ENCODE measurements around the gene SLC22A15.
"Not testable (repeated sequence)": the region's sequence is repeated elsewhere in the genome, so short reads cannot be mapped to it uniquely, and the experiment has no call there.

SLC22A15 gene

DNA sequence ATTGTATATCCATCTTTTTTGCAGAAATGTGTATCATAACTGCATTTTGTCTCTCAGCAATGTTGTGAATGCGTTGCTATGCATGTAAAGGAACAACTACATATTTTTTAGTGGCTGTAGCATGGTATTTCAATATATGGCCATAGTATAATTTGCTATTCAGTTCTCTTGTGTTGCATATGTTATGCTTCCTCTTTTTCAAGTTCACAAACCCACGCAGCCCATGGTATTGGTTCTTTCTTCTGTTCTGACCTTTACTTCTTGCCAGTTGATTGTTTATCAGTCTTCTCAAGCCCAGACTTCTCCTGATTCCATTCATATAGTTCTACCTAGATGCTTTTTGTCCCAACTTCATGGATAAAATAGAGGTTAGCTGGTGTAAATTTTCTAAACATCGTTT lies 6.1 kb downstream of the SLC22A15 start:
- no peak for DNase-seq

DNA sequence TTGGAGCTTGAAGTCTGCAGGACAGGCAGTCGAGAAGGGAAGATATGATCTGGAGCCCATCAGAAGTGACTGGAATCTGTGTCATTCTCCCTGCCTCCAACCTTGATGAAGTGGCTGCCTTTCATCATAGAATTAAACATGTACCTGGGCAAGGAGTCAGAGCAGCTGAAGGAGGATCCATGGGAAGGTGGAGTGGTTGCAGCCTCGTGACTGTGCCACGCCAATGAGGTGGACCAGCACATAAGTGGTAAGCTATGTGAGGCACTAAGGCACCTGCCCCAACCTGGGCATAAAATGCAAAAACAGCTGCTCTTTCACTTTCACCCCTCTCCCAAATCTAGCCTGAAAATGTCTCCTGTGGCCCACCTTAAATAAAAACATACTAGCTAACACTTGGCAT lies 7.3 kb downstream of the SLC22A15 start:
- DNase-seq = no peak

DNA sequence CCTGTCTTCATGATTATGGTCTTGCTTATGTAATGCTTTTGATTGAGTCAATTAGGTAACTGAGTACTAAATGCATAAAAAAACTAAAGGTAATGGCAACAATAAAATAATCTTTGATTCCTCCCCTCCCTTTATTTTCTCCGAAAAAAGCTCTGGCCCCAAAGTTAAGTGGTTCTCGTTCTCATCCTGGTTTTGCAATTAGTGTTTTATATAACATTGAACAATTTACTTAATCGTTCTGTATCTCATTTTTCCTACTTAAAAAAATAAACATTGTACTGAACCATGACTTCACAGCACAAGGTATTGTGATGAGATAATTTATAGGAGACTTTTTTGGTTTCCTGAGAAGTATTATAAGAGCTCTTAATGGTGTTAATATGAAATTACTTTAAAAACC lies 11.3 kb downstream of the SLC22A15 start:
- DNase-seq = no peak

DNA sequence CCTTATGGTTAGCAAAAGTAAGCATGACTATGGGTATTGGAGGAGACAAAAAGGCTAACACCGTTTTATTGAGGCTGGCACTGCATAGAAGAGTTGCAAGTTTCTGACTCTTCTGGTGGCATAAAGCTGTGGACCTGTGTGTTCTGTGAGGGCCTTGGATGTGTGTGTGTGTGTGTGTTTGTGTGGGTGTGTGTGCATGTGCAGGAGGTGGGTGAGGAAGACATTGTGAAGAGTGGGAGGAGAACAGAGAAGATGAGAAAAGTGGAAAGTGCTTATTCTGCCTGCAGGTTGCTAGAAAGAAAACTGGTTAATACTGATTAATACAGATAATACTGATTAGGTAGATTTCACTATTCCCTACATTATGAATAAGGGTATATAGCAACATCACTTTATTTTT lies 12.6 kb downstream of the SLC22A15 start:
- no peak for DNase-seq

DNA sequence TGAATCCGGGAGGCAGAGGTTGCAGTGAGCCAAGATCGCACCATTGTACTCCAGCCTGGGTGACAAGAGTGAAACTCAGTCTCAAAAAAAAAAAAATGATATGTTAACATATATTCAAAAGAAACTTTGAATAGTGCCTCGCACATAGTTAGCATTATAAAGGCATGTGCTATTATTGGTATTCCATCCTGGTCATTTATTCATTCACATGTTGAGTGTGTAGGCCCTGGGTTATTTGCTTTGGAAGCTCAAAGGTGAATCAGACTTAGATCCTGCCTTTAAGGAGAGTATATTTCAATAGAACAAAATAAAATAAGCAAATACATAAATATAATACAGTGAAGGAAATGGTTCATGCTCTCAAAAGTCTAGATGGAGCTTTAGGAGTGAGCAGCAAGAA lies 13.4 kb downstream of the SLC22A15 start:
- DNase-seq = no peak

DNA sequence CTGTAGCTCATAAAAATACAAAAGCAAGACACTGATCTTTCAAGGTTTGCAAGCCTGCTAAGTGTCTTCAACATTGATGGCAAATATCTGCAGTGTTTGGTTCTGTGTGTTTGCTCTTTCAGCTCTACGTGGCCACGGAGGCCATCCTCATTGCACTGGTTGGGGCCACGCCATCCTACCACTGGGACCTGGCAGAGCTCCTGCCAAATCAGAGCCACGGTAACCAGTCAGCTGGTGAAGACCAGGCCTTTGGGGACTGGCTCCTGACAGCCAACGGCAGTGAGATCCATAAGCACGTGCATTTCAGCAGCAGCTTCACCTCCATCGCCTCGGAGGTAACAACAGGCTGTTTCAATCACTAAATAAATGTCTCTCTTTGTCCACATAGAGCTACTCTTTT lies 15.6 kb downstream of the SLC22A15 start:
- no peak for DNase-seq

DNA sequence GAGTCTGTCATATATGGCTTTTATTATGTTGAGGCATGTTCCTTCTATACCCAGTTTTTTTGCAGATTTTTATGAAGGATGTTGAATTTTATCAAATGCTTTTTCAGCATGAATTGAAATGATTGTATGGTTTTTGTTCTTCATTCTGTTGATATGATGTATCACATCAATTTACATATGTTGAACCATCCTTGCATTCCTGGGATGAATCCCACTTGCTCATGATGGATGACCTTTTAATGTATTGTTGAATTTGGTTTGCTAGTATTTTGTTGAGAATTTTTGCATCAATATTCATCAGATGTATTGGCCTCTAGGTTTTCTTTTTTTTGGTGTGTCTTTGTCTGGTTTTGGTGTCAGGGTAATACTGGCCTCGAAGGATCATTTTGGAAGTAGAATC lies 21.6 kb downstream of the SLC22A15 start:
- DNase-seq = not testable (repeated sequence)

DNA sequence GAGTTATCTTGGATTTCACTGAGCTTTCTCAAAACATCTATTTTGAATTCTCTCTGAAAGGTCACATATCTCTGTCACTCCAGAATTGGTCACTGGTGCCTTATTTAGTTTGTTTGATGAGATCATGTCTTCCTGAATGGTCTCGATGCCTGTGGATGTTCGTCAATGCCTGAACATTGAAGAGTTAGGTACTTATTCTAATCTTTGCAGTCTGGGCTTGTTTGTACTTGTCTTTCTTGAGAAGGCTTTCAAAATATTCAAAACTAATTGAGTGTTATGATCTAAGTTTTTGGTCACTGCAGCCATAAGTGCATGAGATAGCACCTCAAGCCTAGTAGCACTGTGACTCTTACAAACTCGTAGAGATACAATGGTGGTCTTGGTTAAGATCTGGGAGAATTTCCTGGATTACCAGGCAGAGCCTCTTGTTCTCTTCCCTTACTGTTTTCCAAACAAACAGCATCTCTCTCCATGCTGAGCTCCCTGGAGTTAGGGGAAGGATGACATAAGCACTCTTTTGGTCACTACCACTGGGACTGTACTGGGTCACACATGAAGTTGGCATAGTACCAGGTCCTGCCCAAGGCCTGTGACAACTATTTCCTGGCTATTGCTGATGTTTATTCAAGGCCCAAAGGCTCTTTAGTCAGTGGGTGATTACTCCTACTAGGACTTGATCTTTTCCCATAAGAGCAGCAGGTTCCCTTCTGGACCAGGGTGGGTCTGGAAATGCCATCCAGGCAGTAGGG lies 25.6 kb downstream of the SLC22A15 start:
- no peak for DNase-seq

DNA sequence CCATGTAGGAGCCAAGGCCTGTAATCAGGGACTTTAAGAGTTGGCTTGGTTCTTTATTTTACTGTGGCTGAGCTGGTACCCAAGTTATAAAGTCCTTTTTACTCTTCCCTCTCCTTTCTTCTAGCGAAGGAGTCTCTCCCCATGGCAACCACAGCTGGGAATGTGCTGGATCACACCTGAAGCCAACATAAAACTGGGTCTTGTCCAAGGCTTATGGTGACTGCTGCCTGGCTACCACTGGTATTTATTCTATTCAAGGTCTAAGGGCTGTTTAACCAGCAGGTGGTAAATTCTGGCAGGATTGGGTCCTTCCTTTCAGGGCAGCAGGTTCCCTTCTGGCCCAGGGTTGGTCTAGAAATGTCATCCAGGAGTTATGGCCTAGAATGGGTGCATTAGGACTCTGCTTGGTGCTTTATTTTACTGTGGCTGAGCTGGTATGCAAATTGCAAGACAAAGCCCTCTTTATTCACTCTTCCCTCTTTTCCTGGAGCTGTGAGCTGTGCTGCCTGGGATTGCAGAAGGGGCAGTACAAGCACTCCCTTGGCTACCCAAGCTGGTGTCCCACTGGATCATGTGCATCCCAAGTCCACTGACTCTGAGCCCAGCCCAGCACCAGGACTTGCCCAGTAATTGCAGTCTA lies 26.6 kb downstream of the SLC22A15 start:
- no peak for DNase-seq

DNA sequence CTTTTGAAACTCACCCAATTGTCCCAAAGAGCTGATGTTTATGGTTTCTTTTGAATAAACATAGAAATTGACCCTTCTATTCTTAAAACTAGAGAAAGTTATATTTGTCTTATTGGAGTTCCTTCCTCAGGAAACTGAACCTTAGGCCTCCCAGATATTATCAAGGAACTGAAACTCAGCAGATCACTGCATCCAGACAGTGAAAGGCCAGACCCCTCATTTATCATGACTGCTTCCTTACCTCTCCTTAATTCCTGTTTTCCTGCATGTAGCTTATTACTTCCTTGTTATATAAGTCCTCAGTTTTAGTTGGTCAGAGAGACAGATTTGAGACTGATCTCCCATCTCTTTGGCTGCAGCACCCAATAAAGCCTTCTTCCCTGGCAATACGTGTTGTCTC lies 27.5 kb downstream of the SLC22A15 start:
- DNase-seq = no peak

DNA sequence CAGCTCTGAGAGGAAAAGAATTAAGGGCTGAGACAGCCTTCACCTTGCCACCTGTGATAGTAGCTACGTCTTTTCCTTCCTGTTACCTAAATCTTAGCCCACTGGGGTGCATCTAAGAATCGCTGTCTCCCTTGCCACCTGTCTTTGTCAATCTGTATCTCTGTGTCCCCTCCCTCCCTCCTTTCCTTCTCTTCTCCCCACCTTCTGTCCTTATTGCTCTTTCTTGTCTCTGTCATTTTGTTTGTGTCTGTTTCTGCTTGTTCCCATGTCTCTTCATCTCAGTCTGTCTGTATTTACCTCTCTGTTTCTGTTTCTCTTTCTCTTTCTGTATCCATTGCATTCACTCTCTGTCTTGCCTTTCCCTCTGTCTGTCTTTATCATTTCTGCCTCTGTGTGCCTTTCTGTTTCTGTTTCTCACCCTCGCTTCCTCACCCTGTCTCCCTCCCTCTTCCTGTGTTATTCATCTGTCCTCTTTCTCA lies 30.2 kb downstream of the SLC22A15 start:
- no peak for DNase-seq

DNA sequence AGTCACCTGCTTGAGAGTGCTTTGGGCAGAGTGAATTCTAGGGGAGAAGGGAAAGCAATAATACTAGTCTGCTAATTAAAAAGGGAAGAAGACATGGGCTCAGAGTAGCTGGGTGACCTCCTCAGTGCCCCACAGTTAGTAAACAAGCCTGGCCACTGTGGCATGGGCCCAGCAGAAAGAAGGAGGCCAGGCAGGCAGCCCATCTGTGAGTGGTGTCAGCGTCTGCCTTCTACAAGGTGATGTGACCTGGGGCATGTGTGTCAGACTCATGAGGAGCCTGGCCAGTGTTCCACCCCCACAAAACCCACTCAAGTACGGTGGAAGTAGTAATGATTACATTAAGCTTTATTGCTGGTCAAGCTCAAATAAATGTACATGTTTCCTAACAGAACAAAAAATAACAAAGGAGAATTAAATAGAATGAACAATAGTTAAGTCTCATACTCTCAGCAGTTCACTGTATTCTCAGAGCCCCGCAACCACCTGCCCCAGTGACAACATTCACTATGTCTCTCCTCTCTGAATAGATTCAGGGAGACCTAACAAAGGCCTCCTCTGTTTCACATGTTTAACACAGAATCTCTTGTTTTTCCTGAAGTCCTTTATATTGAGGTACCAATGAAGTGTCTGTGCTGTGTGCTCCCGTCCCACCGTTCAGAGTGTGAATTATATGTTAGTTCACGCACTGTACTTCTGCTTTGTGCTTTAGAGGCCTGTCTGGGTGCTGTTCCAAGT lies 32.5 kb downstream of the SLC22A15 start:
- no peak for DNase-seq

DNA sequence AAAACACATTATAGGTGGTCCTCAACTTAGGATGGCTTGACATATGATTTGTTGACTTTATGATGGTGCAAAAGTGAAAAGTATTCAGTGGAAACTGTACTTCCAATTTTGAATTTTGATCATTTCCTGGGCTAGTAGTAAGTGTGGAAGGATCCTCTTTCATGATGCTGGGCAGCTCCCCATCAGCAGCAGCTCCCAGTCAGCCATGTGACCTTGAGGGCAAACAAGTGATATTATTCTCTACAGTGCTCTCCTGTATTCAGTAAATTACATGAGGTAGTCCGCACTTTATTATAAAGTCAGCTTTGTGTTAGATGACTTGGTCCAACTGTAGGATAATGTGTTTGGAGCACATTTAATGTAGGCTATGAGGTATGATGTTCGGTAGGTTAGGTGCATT lies 36.4 kb downstream of the SLC22A15 start:
- DNase-seq = no peak

DNA sequence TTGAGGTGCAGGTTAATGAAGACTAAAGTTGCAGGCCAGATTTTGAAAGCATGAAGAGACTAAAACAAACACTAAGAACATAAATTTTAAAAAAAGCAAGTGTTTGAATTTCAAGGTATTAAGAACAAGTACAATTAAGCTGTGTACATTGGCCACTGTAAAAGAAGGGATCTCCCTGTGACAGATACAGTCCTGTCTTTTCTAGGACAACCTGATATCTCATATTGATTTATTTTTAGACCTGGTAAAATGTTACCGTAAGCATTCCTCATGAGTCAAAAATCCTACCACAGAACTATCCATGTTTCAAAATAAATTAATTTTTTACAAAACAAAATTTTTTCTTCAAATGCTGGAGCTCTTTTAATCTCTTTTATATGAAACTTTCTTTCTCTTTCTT lies 39.4 kb downstream of the SLC22A15 start:
- no peak for DNase-seq

DNA sequence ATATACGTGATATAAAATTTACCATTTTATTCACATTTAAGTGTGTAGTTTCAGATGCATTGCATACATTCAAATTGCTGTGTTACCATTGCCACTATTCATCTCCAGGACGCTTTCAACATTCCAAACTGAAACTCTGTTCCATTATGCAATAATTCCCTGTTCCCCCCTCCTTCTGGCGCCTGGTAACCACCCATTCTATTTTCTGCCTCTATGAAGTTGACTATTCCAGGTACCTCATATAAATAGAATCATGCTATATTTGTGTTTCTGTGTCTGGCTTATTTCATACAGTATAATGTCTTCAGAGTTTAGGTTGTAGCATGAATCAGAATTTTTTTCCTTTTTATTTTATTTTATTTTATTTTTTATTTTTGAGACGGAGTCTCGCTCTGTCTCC lies 41.7 kb downstream of the SLC22A15 start:
- no peak for DNase-seq

DNA sequence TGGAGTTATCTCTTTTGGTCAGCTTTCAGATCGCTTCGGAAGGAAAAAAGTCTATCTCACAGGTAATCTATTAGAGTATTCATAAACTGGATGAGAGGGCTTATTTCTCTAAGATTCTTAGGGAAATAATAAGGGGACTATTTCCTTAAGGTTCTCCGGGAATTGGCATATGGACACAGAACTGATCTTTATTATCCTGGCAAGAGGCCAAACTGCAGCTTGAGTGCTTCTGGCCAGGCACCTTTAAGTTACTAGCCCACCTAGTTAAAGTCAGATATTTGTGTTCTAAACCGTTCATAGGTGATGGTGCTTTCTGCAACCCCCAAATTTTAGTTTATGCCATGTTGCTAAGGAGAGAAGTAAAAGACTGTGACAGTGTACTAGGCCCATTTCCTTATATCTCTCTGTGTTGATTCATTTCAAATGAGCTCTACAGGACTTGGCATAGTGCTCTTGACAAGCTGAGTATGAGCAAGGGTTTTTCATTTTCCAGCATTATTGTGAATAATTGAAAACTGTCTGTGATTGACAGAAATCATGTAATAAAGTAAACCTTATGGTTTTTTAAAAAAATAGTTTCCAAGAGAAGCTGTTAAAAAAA lies 43.4 kb downstream of the SLC22A15 start:
- DNase-seq = no peak

DNA sequence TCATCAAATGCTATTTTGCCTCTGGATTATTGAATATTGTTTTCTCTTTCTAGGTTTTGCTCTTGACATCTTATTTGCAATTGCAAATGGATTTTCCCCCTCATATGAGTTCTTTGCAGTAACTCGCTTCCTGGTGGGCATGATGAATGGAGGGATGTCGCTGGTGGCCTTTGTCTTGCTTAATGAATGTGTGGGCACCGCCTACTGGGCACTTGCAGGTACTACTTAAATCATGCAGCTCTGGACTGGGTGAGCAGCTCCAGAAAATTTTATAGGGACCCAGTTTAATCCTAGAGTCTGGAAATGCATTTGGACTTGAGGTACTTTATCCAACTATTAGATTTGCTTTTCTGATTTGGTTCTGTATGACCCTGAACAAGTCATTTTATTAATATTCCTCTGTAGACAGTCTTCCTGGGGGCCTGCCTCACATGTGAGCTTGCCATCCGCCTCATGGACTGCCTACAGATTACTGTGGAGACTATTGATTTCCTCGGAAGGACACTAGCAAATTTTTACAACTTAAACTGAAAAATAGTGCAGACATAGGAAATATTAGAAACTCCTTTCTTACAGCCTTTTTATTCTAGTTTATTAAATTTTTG lies 44.5 kb downstream of the SLC22A15 start:
- no peak for DNase-seq

DNA sequence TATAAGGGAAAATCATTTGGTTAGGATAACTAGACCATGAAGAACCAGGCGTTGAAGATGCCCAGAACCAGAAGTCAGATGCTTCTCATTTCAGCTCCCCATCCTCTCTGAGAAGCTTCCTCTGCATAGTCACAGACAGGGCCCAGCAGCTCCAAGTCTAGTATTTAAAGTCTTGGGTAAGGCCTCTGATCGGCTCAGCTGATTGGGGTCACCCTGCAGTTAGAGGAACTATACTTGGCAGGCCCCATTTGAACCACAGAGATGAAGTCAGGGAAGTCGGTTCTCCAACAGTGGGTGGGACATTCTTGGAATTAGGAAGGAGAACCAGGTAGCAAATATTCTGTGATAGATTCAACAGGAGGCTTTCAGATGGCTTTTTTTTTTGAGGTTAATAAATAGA lies 48.3 kb downstream of the SLC22A15 start:
- no peak for DNase-seq

DNA sequence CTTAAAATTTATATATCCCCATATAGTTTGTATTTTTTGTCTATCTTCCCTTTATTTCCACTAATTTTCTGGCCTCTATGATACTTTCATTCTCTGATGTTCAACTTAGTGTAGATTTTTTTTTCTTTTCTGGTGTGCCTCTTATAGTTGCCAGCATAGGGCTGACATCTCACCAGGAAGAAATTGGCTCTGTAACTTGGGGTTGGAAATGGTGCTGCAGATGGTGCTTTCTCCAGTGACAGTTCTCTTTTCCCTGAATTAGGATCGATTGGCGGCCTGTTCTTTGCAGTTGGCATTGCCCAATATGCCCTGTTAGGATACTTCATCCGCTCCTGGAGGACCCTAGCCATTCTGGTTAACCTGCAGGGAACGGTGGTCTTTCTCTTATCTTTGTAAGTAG lies 50.3 kb downstream of the SLC22A15 start:
- DNase-seq = no peak

DNA sequence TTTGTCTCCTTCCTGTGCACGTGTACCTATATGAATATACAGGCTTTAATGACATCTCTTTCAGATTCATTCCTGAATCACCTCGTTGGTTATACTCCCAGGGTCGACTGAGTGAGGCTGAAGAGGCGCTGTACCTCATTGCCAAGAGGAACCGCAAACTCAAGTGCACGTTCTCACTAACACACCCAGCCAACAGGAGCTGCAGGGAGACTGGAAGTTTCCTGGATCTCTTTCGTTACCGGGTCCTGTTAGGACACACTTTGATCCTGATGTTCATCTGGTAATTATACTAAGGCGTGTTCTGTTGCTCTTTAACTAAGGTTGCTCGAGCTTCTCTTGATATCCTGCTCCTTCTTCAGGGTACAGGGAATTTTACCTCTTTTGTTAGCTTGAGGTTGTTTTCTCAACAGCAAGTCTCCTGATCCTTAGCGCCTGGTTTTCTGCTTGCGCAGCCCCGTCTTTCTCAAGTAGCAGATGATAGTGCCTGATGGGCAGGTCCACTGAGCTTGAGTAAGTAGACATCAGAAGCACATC lies 55.1 kb downstream of the SLC22A15 start:
- no peak for DNase-seq

DNA sequence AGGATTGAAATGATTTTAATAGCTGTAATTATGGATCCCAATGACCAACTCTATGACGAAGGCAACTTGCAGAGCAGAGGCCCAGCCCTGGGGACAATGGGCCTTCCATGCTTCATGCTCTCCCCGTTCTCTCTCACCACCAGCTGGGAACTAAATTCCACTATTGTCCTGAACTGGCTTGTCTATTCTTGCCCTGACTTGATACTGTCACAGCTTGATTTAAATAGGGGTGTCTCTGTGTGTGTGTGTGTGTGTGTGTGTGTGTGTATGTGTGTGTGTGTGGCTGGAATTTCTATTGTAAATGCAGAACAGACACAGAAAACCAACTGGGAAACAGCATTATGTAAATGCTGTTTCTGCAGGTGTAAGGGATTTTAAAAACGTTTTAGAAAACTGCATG lies 57.0 kb downstream of the SLC22A15 start:
- DNase-seq = no peak

DNA sequence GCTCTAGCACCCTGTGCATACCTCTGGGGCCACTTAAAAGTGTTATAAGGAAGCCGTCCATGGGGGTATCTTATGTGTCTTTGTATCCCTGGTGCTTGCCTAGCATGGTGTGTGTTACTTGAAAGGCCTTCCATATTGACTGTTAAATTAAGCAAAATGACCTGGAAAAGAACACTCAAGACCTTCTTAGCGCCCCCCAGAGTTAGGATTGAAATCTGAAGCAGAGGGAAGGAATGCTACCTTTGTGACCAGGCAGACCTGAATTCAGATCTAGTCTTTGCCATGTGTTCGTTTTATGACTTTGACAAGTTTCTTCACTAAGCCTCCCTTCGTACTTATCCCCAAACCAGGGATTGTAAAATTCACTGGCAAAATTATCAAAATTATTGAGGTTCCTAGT lies 59.9 kb downstream of the SLC22A15 start:
- DNase-seq = no peak

DNA sequence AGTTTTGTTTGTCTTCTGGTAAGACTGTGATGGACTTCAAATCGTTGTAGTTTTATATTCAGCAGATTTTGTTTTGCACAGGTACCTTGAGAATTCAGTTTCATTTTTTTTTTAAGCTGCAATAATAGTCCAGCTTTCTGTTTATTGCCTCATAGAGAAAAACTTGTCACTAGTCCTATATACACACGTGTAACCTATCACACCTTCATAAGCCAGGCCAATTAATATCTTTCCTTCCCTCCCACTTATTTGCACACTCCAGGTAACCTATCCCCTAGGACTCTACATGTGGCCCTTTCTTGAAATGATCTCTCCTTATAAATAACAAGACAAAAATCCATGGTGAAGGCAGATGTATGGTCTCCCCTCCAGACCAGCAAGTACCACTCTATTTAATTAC lies 62.4 kb downstream of the SLC22A15 start:
- no peak for DNase-seq
